Omental fat pad (tissue), 4 donors: ENCODE data around the gene PARVG. TPM values are rescaled to one million over a fixed set of nuclear protein-coding genes. Genes with fewer than 3 reads are reported as not detected.

ENCODE experiments used
- ATAC-seq: fragments of 150-250 bp; one replicate; pipeline ENCODE4 v1.9.1; 2016; ENCODE audit warnings: mild to moderate bottlenecking, moderate library complexity; ENCODE audit not compliant: low FRiP score
- DNase-seq: peaks from one replicate; pipeline ENCODE4 v3.0.0-alpha.2; 2019; ENCODE audit warnings: low spot score
- CTCF ChIP-seq, 3 donors: fragments of 450-650 bp; IDR thresholded peaks; one replicate each; pipeline ENCODE4 v1.5.1; 2016 to 2017; ENCODE audit warnings: antibody characterized with exemption in 3 of 3, mild to moderate bottlenecking in 3 of 3, moderate library complexity in 2 of 3
- total RNA-seq, 4 donors: library from RNA; depleted of rRNA; stranded (reverse); fragments of >200 nt; gene quantifications; one replicate each; pipeline ENCODE4 v1.1.0, GENCODE V29; 2016

PARVG gene
- total RNA-seq, 4 donors from 2014 or later: 19.4 to 56.7 (median 39.6) TPM

GRCh38 chr22:44153710-44154109 is 27.0 kb upstream of the PARVG start:
- no peak for ATAC-seq
- no peak for DNase-seq
- no peak for TF ChIP-seq CTCF (IDR thresholded peaks at IDR 0.05)

- no peak for TF ChIP-seq CTCF (IDR thresholded peaks at IDR 0.05)
- DNase-seq (no peak), ATAC-seq (no peak)
These were observed 26.2 kb upstream of the PARVG start for GRCh38 chr22:44154436-44154942.

- DNase-seq (no peak), ATAC-seq (no peak)
- TF ChIP-seq CTCF (IDR thresholded peaks at IDR 0.05): no peak
These were observed 25.6 kb upstream of the PARVG start for GRCh38 chr22:44155115-44155514.

- ATAC-seq: no peak
These were observed 22.7 kb upstream of the PARVG start for GRCh38 chr22:44157916-44158618.

GRCh38 chr22:44158816-44159215 is 21.9 kb upstream of the PARVG start:
- ATAC-seq: no peak

More at GRCh38 chr22:44157916-44158618, 22.7 kb upstream of the PARVG start:
- no peak for TF ChIP-seq CTCF (IDR thresholded peaks at IDR 0.05)
- DNase-seq: no peak

GRCh38 chr22:44159221-44159620 is 21.5 kb upstream of the PARVG start:
- TF ChIP-seq CTCF (IDR thresholded peaks at IDR 0.05): no peak
- ATAC-seq (no peak), DNase-seq (no peak)

More at GRCh38 chr22:44158816-44159215, 21.9 kb upstream of the PARVG start:
- DNase-seq: no peak
- no peak for TF ChIP-seq CTCF (IDR thresholded peaks at IDR 0.05)

- TF ChIP-seq CTCF (IDR thresholded peaks at IDR 0.05): no peak
- DNase-seq (no peak), ATAC-seq (no peak)
These were observed 20.9 kb upstream of the PARVG start for GRCh38 chr22:44159811-44160210.
